ENCODE results near the gene CCT4.

Gene CCT4

DNA sequence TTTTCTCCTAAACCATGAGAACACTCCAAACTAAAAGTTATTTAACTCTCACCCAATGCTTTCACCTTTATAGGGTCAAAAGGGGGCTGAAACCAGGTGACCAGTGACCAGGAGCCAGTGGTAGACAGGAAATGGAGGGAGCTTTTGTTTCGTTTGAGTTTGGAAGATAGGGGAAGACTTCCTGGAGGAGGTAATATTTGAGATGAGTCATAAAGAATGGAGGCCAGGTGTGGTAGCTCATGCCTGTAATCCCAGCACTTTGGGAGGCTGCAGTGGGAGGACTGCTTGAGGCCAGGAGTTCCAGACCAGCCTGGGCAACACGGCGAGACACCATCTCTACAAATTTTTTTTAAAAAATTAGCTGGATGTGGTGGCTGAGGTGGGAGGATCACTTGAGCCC, 43.1 kb downstream of the CCT4 start:
- Histone ChIP-seq H3K36me3 (ENCODE audit: control insufficient read depth in 1 of 2, insufficient read depth in 2 of 2, low read length in 2 of 2) (peaks cover 0 to 14% of the 10 kb centered on the region in 2 donors), H3K27ac (ENCODE audit: low read length) (no peak overlapping the region)

DNA sequence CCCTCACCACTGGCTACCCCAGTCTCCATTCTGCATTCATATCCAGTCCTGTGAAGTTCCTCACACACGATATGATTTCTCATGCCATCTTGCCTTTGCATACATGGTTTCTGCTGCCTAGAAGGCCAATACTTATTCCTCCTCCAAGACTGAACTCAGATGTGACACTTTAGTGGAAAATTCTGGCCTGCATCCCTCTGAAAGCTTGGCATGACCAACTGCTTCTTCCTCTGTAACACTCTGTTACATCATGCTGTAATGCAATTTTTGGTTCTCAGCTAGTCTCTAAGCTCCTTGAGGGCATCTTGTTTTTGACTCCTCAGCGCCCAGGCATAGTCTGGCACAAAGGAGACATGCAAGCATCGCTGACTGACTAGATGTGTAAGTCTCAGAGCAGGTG, 47.2 kb downstream of the CCT4 start:
- Histone ChIP-seq H3K9me3 (ENCODE audit: control insufficient read depth in 1 of 2, low read length in 2 of 2) (no peaks in the 10 kb centered on the region), H3K4me3 (ENCODE audit: low read depth in 1 of 2, low read length in 2 of 2) (no peak overlapping the region), H3K27ac (ENCODE audit: low read length) (no peak overlapping the region), H3K36me3 (ENCODE audit: control insufficient read depth in 1 of 2, insufficient read depth in 2 of 2, low read length in 2 of 2) (peaks cover 0 to 10% of the 10 kb centered on the region in 2 donors), H3K27me3 (ENCODE audit: low read depth, low read length) (no peaks in the 10 kb centered on the region), H3K4me1 (ENCODE audit: control insufficient read depth in 1 of 2, insufficient read depth in 2 of 2, low read length in 2 of 2) (no peaks in the 10 kb centered on the region)

More for the DNA sequence above, 43.1 kb downstream of the CCT4 start:
- no peak overlapping the region for H3K4me3 ChIP-seq (ENCODE audit: low read depth in 1 of 2, low read length in 2 of 2)
- H3K4me1 ChIP-seq (ENCODE audit: control insufficient read depth in 1 of 2, insufficient read depth in 2 of 2, low read length in 2 of 2) = no peaks in the 10 kb centered on the region
- H3K9me3 ChIP-seq (ENCODE audit: control insufficient read depth in 1 of 2, low read length in 2 of 2) = no peaks in the 10 kb centered on the region
- no peaks in the 10 kb centered on the region for H3K27me3 ChIP-seq (ENCODE audit: low read depth, low read length)

DNA sequence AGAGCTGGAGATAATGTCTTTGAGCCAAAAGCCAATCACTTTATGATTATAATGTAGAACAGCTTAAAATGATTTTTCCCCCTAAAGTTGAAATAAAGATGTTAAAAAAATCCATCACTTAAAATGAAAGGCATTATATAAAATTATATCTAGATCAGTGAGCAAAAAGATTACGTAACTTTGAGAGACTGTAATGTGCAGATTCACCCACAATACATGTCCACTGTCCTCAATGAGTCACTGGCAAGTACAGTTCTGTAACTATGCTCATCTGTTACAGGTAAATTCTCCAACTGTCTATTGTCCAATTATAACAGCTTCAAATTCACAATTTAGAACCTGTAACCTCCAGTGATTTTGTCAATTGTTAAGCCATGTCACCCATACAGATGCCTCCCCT, 53.6 kb downstream of the CCT4 start:
- Histone ChIP-seq H3K9me3 (ENCODE audit: control insufficient read depth in 1 of 2, low read length in 2 of 2) (no peaks in the 10 kb centered on the region), H3K36me3 (ENCODE audit: control insufficient read depth in 1 of 2, insufficient read depth in 2 of 2, low read length in 2 of 2) (no peaks in the 10 kb centered on the region), H3K4me1 (ENCODE audit: control insufficient read depth in 1 of 2, insufficient read depth in 2 of 2, low read length in 2 of 2) (no peaks in the 10 kb centered on the region), H3K4me3 (ENCODE audit: low read depth in 1 of 2, low read length in 2 of 2) (no peak overlapping the region), H3K27me3 (ENCODE audit: low read depth, low read length) (no peaks in the 10 kb centered on the region), H3K27ac (ENCODE audit: low read length) (no peak overlapping the region)

DNA sequence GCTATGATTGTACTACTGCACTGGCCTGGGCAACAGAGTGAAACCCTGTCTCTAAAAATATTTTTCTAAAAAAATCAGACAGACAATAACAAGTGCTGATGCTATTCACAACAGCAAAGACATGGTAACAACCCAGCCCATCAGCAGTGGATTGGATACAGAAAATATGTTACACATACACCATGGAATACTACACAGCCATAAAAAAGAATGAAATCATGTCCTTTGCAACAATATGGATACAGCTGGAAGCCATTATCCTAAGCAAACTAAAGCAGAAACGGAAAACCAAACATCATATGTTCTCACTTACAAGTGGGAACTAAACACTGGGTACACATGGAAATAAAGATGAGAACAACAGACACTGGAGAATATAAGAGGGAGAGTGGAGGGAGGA, 54.5 kb downstream of the CCT4 start:
- Histone ChIP-seq H3K36me3 (ENCODE audit: control insufficient read depth in 1 of 2, insufficient read depth in 2 of 2, low read length in 2 of 2) (no peaks in the 10 kb centered on the region), H3K27ac (ENCODE audit: low read length) (no peak overlapping the region), H3K4me3 (ENCODE audit: low read depth in 1 of 2, low read length in 2 of 2) (no peak overlapping the region), H3K9me3 (ENCODE audit: control insufficient read depth in 1 of 2, low read length in 2 of 2) (no peaks in the 10 kb centered on the region), H3K4me1 (ENCODE audit: control insufficient read depth in 1 of 2, insufficient read depth in 2 of 2, low read length in 2 of 2) (no peaks in the 10 kb centered on the region), H3K27me3 (ENCODE audit: low read depth, low read length) (no peaks in the 10 kb centered on the region)

DNA sequence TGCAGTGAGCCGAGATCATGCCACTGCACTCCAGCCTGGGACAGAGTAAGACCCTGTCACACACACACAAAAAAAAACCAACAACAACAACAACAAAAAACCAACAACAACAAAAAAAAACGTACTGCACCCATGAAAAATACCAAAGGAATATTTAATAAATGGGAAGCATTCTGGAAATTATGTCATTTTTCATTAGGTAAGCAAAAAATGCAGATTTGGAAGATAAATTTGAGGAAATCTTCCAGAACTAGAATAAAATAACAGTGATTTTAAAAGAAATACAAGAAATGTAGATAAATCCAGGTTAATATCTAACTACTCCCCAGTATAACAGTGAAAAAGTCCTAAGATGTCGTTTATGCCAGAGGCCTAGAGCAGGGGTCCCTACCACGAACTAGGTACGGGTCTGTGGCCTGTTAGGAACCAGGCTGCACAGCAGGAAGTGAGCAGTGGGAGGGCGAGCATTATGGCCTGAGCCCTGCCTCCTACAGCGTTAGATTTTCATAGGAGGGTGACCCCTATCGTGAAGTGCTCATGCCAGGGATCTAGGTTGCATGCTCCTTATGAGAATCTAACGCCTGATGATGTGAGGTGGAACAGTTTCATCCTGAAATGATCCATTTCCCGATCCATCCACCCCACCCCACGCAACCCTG, 56.1 kb downstream of the CCT4 start:
- Histone ChIP-seq H3K4me1 (ENCODE audit: control insufficient read depth in 1 of 2, insufficient read depth in 2 of 2, low read length in 2 of 2) (no peaks in the 10 kb centered on the region), H3K4me3 (ENCODE audit: low read depth in 1 of 2, low read length in 2 of 2) (no peak overlapping the region), H3K27ac (ENCODE audit: low read length) (no peak overlapping the region), H3K27me3 (ENCODE audit: low read depth, low read length) (no peaks in the 10 kb centered on the region), H3K36me3 (ENCODE audit: control insufficient read depth in 1 of 2, insufficient read depth in 2 of 2, low read length in 2 of 2) (no peaks in the 10 kb centered on the region), H3K9me3 (ENCODE audit: control insufficient read depth in 1 of 2, low read length in 2 of 2) (no peaks in the 10 kb centered on the region)

DNA sequence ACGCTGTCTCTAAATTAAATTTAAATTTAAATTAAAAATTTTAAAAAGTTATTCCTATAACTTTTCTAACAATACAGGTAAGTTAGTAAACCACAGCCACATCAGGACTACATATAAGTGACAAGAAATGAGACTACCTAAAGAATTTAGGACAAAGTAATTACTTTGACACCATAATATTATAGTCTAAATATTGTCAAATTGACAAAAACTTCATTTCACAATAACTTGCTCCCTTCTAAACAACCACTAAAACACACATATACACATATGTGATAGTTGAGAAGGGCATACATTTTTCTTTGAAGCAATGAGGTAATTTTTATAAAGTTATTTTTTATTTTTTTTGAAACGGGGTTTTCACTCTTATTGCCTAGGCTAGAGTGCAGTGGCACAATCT, 66.2 kb downstream of the CCT4 start:
- Histone ChIP-seq H3K27me3 (ENCODE audit: low read depth, low read length) (no peaks in the 10 kb centered on the region), H3K36me3 (ENCODE audit: control insufficient read depth in 1 of 2, insufficient read depth in 2 of 2, low read length in 2 of 2) (no peaks in the 10 kb centered on the region), H3K27ac (ENCODE audit: low read length) (no peak overlapping the region), H3K4me3 (ENCODE audit: low read depth in 1 of 2, low read length in 2 of 2) (no peak overlapping the region), H3K4me1 (ENCODE audit: control insufficient read depth in 1 of 2, insufficient read depth in 2 of 2, low read length in 2 of 2) (no peaks in the 10 kb centered on the region), H3K9me3 (ENCODE audit: control insufficient read depth in 1 of 2, low read length in 2 of 2) (no peaks in the 10 kb centered on the region)
